Keratinocyte (primary cell): ENCODE data around the gene CPA5. TPM values are rescaled to one million over a fixed set of nuclear protein-coding genes. Genes with fewer than 3 reads are reported as not detected.

ENCODE experiments used
- DNase-seq: peaks from one replicate; pipeline ENCODE4 v3.0.0-alpha.2; 2011; ENCODE audit warnings: low read depth, missing footprints, low spot score
- FAIRE-seq: peaks from 2 replicates; lab custom pipeline; 2011; peaks lifted over from hg19 to GRCh38; lab: Jason Lieb, UNC
- H2AFZ ChIP-seq: 2 replicates; pipeline ENCODE4 v1.6.0; 2012; ENCODE audit warnings: low read length, control low read depth, inconsistent platforms; ENCODE audit not compliant: control insufficient read depth
- H3K27ac ChIP-seq: 2 replicates; pipeline ENCODE4 v1.5.1; 2011; ENCODE audit warnings: low read length; ENCODE audit not compliant: control insufficient read depth, insufficient read depth
- H3K27me3 ChIP-seq: 3 replicates; pipeline ENCODE4 v1.6.0; 2011; ENCODE audit warnings: low read length; ENCODE audit not compliant: control insufficient read depth, insufficient read depth; ENCODE audit errors: extremely low read depth
- H3K36me3 ChIP-seq, 2 experiments: 2 replicates in 1 of 2; 3 replicates in 1 of 2; pipeline ENCODE4 v1.5.1; 2011; ENCODE audit warnings: low read length in 2 of 2, mild to moderate bottlenecking in 1 of 2; ENCODE audit not compliant: control insufficient read depth in 2 of 2, insufficient read depth in 2 of 2; ENCODE audit errors: extremely low read depth in 1 of 2
- H3K4me1 ChIP-seq: 3 replicates; pipeline ENCODE4 v1.5.1; 2011; ENCODE audit warnings: low read length; ENCODE audit not compliant: control insufficient read depth, insufficient read depth; ENCODE audit errors: extremely low read depth
- H3K4me2 ChIP-seq: 3 replicates; pipeline ENCODE4 v1.6.0; 2011; ENCODE audit warnings: low read depth, low read length; ENCODE audit not compliant: control insufficient read depth, insufficient read depth; ENCODE audit errors: extremely low read depth
- H3K4me3 ChIP-seq, 3 experiments: fragments of 200-600 bp in 1 of 3; sonication (generic) in 1 of 3; 2 replicates in 2 of 3; 3 replicates in 1 of 3; pipeline ENCODE4 v1.5.1; 2011 to 2016; ENCODE audit warnings: low read length in 3 of 3, mild to moderate bottlenecking in 3 of 3, control low read depth in 2 of 3, inconsistent platforms in 1 of 3, low read depth in 1 of 3, mixed read lengths in 1 of 3, mixed run types in 1 of 3, moderate library complexity in 1 of 3; ENCODE audit not compliant: control insufficient read depth in 2 of 3, insufficient read depth in 2 of 3; ENCODE audit errors: extremely low read depth in 1 of 3
- H3K79me2 ChIP-seq: 2 replicates; pipeline ENCODE4 v1.6.0; 2012; ENCODE audit warnings: low read length; ENCODE audit not compliant: control insufficient read depth, insufficient read depth
- H3K9ac ChIP-seq: 3 replicates; pipeline ENCODE4 v1.6.0; 2011; ENCODE audit warnings: low read length; ENCODE audit not compliant: control insufficient read depth, insufficient read depth; ENCODE audit errors: extremely low read depth
- H3K9me1 ChIP-seq: 3 replicates; pipeline ENCODE4 v1.6.0; 2011; ENCODE audit warnings: low read length; ENCODE audit not compliant: control insufficient read depth, insufficient read depth; ENCODE audit errors: extremely low read depth
- H3K9me3 ChIP-seq: 2 replicates; pipeline ENCODE4 v1.5.1; 2012; ENCODE audit warnings: low read depth, low read length; ENCODE audit not compliant: control insufficient read depth
- H4K20me1 ChIP-seq: 3 replicates; pipeline ENCODE4 v1.6.0; 2011; ENCODE audit warnings: low read length; ENCODE audit not compliant: control insufficient read depth, insufficient read depth; ENCODE audit errors: extremely low read depth
- EZH2 ChIP-seq: IDR thresholded peaks from one replicate; pipeline ENCODE4 v1.6.1; 2012; ENCODE audit warnings: inconsistent platforms, mild to moderate bottlenecking, low read length, moderate library complexity
- dilution Hi-C: fragments of 300-500 bp; cut with MboI; formaldehyde crosslinking; loops from one replicate; pipeline ENCODE4 v1.7.0; 2020; ENCODE audit warnings: low sequenced_read_pairs; ENCODE audit not compliant: extremely low pct_ligation_motif_present
- polyA plus RNA-seq, 5 experiments: library from polyadenylated mRNA; depleted of rRNA in 3 of 5; stranded (reverse) in 3 of 5; stranded (forward) in 1 of 5; unstranded in 1 of 5; fragments of >200 nt; gene quantifications; 1 replicate in 1 of 5; 2 replicates in 3 of 5; 3 replicates in 1 of 5; pipeline versions ENCODE4 v1.2.1 to v1.2.3, GENCODE V29; 2011 to 2012; ENCODE audit warnings: missing spikeins in 2 of 5, low read depth in 1 of 5, low replicate concordance in 1 of 5
- TF ChIP-seq, protein P1 (sequence below), 3 experiments: IDR thresholded peaks in 1 of 3; conservative IDR thresholded peaks in 1 of 3; optimal IDR thresholded peaks in 1 of 3; 2 replicates in 2 of 3; 3 replicates in 1 of 3; pipeline versions ENCODE3 to v1.5.1; 2011; ENCODE audit warnings: low read length in 3 of 3, mild to moderate bottlenecking in 3 of 3, moderate library complexity in 2 of 3, control low read depth in 1 of 3, inconsistent platforms in 1 of 3; ENCODE audit not compliant: insufficient read depth in 2 of 3; ENCODE audit errors: extremely low read depth in 1 of 3

CPA5 gene
- polyA plus RNA-seq, 1 donor (not counting 4 experiments of a cell fraction or from before 2014, with no cell fraction given) = 0.24 TPM

- H3K9me1 ChIP-seq = peaks cover 2% of the 10 kb centered on the region
- H3K27me3 ChIP-seq = no peaks in the 10 kb centered on the region
- H3K36me3 ChIP-seq = no peaks in the 10 kb centered on the region
- peaks cover 9% of the 10 kb centered on the region for H3K9me3 ChIP-seq
- H3K4me1 ChIP-seq = peaks cover 39% of the 10 kb centered on the region
- no peaks in the 10 kb centered on the region for H4K20me1 ChIP-seq
- no peak for FAIRE-seq
- no peak for DNase-seq
- TF ChIP-seq, protein P1, sequence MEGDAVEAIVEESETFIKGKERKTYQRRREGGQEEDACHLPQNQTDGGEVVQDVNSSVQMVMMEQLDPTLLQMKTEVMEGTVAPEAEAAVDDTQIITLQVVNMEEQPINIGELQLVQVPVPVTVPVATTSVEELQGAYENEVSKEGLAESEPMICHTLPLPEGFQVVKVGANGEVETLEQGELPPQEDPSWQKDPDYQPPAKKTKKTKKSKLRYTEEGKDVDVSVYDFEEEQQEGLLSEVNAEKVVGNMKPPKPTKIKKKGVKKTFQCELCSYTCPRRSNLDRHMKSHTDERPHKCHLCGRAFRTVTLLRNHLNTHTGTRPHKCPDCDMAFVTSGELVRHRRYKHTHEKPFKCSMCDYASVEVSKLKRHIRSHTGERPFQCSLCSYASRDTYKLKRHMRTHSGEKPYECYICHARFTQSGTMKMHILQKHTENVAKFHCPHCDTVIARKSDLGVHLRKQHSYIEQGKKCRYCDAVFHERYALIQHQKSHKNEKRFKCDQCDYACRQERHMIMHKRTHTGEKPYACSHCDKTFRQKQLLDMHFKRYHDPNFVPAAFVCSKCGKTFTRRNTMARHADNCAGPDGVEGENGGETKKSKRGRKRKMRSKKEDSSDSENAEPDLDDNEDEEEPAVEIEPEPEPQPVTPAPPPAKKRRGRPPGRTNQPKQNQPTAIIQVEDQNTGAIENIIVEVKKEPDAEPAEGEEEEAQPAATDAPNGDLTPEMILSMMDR (optimal IDR thresholded peaks at IDR 0.05 in 1 of 3, IDR thresholded peaks at IDR 0.05 in 1 of 3, conservative IDR thresholded peaks at IDR 0.05 in 1 of 3; ENCODE audit: extremely low read depth in 1 of 3, insufficient read depth in 2 of 3, low read length in 3 of 3) = no peak
- no peak for TF ChIP-seq EZH2
- H3K79me2 ChIP-seq = no peaks in the 10 kb centered on the region
- H3K4me2 ChIP-seq = no peak overlapping the region
- no peak overlapping the region for H2AFZ ChIP-seq
- no peak overlapping the region for H3K27ac ChIP-seq
- dilution Hi-C loops = no loop called here
- no peak overlapping the region for H3K9ac ChIP-seq
- no peak overlapping the region for H3K4me3 ChIP-seq
These were observed 13.9 kb downstream of the CPA5 start for GRCh38 chr7:130358471-130358870.

- H3K27ac ChIP-seq = peak overlapping the region; percentile 58
- H3K4me1 ChIP-seq = peaks cover 45% of the 10 kb centered on the region
- no peaks in the 10 kb centered on the region for H4K20me1 ChIP-seq
- dilution Hi-C loops = no loop called here
- TF ChIP-seq, protein P1 (optimal IDR thresholded peaks at IDR 0.05 in 1 of 3, IDR thresholded peaks at IDR 0.05 in 1 of 3, conservative IDR thresholded peaks at IDR 0.05 in 1 of 3; ENCODE audit: extremely low read depth in 1 of 3, insufficient read depth in 2 of 3, low read length in 3 of 3) = peak in 1 of 3 experiments; percentile 0
- no peak for TF ChIP-seq EZH2
- H3K9ac ChIP-seq = no peak overlapping the region
- DNase-seq (peak; percentile 84), FAIRE-seq (no peak)
- no peaks in the 10 kb centered on the region for H3K36me3 ChIP-seq
- H3K4me2 ChIP-seq = no peak overlapping the region
- no peaks in the 10 kb centered on the region for H3K27me3 ChIP-seq
- H3K9me3 ChIP-seq = peaks cover 9% of the 10 kb centered on the region
- no peaks in the 10 kb centered on the region for H3K79me2 ChIP-seq
- H3K4me3 ChIP-seq = no peak overlapping the region
- H3K9me1 ChIP-seq = peaks cover 2% of the 10 kb centered on the region
- H2AFZ ChIP-seq = no peak overlapping the region
These were observed 14.8 kb downstream of the CPA5 start for GRCh38 chr7:130359276-130359857.
